Fibroblast of skin of left quadriceps (primary cell): Measurements from ENCODE around the gene CAPN3.
"Not testable (repeated sequence)": the region's sequence is repeated elsewhere in the genome, so short reads cannot be mapped to it uniquely, and the experiment has no call there.

Source experiments
- DNase-seq, 2 experiments: peaks; one replicate each; pipeline ENCODE4 v3.0.0-alpha.2; 2013; ENCODE audit warnings: low read depth in 2 of 2

Gene CAPN3

GRCh38 chr15:42359249-42359648 lies at the start of gene CAPN3:
TSS of gene CAPN3 (plus strand) at chr15:42359501. CDS start at chr15:42359806, 305 bp downstream.
- no peak for DNase-seq

GRCh38 chr15:42313463-42313862 lies 45.8 kb upstream of the CAPN3 start:
- no peak for DNase-seq

GRCh38 chr15:42314818-42315217 lies 44.5 kb upstream of the CAPN3 start:
- DNase-seq, result no peak

GRCh38 chr15:42315521-42315920 lies 43.8 kb upstream of the CAPN3 start:
- peak in 1 of 2 experiments; percentile 4 for DNase-seq

- not testable (repeated sequence) for DNase-seq
Measured at GRCh38 chr15:42316282-42316805, 43.0 kb upstream of the CAPN3 start.

- no peak for DNase-seq
Measured at GRCh38 chr15:42319206-42319605, 40.1 kb upstream of the CAPN3 start.

- peak in 1 of 2 experiments; percentile 6 for DNase-seq
Measured at GRCh38 chr15:42324308-42324707, 35.0 kb upstream of the CAPN3 start.

- no peak for DNase-seq
Measured at GRCh38 chr15:42329161-42329560, 30.1 kb upstream of the CAPN3 start.

- DNase-seq, result no peak
Measured at GRCh38 chr15:42329992-42330391, 29.3 kb upstream of the CAPN3 start.

GRCh38 chr15:42331235-42331634 lies 28.1 kb upstream of the CAPN3 start:
- DNase-seq, result no peak

GRCh38 chr15:42332331-42332730 lies 27.0 kb upstream of the CAPN3 start:
- DNase-seq, result peak in 1 of 2 experiments; percentile 12

- no peak for DNase-seq
Measured at GRCh38 chr15:42335074-42335473, 24.2 kb upstream of the CAPN3 start.

- DNase-seq, result not testable (repeated sequence)
Measured at GRCh38 chr15:42336650-42337049, 22.7 kb upstream of the CAPN3 start.

GRCh38 chr15:42337104-42337503 lies 22.2 kb upstream of the CAPN3 start:
- DNase-seq, result not testable (repeated sequence)

GRCh38 chr15:42338500-42338899 lies 20.8 kb upstream of the CAPN3 start:
- DNase-seq, result no peak

GRCh38 chr15:42343596-42344232 lies 15.6 kb upstream of the CAPN3 start:
- no peak for DNase-seq

- DNase-seq, result peak; percentile 39 to 57
Measured at GRCh38 chr15:42344763-42345162, 14.5 kb upstream of the CAPN3 start.

GRCh38 chr15:42345504-42345903 lies 13.8 kb upstream of the CAPN3 start:
- no peak for DNase-seq

- peak; percentile 65 for DNase-seq
Measured at GRCh38 chr15:42348083-42348482, 11.2 kb upstream of the CAPN3 start.

GRCh38 chr15:42349186-42349585 lies 10.1 kb upstream of the CAPN3 start:
- DNase-seq, result peak; percentile 33 to 44

- DNase-seq, result no peak
Measured at GRCh38 chr15:42352401-42352800, 6.9 kb upstream of the CAPN3 start.

- no peak for DNase-seq
Measured at GRCh38 chr15:42353061-42353460, 6.2 kb upstream of the CAPN3 start.

GRCh38 chr15:42354824-42355223 lies 4.5 kb upstream of the CAPN3 start:
- no peak for DNase-seq

GRCh38 chr15:42355291-42355690 lies 4.0 kb upstream of the CAPN3 start:
- DNase-seq, result no peak
